Breast epithelium (tissue), 3 donors: ENCODE measurements around the gene UBE2C.

Experiments used
- CTCF ChIP-seq, 3 donors: fragments of 450-650 bp; IDR thresholded peaks; one replicate each; pipeline ENCODE4 v1.5.1; 2016 to 2017; ENCODE audit warnings: antibody characterized with exemption in 3 of 3, mild to moderate bottlenecking in 3 of 3, moderate library complexity in 3 of 3
- POLR2AphosphoS5 ChIP-seq, 3 donors: sonication (generic); formaldehyde crosslinking; IDR thresholded peaks; one replicate each; pipeline ENCODE4 v1.6.1; 2017; ENCODE audit warnings: antibody characterized with exemption in 3 of 3

GRCh38 chr20:45832619-45833018, 20.2 kb downstream of the UBE2C start:
- TF ChIP-seq CTCF (IDR thresholded peaks at IDR 0.05) (no peak), POLR2AphosphoS5 (IDR thresholded peaks at IDR 0.05) (no peak)
